ENCODE data around the gene XRCC4.

DNA sequence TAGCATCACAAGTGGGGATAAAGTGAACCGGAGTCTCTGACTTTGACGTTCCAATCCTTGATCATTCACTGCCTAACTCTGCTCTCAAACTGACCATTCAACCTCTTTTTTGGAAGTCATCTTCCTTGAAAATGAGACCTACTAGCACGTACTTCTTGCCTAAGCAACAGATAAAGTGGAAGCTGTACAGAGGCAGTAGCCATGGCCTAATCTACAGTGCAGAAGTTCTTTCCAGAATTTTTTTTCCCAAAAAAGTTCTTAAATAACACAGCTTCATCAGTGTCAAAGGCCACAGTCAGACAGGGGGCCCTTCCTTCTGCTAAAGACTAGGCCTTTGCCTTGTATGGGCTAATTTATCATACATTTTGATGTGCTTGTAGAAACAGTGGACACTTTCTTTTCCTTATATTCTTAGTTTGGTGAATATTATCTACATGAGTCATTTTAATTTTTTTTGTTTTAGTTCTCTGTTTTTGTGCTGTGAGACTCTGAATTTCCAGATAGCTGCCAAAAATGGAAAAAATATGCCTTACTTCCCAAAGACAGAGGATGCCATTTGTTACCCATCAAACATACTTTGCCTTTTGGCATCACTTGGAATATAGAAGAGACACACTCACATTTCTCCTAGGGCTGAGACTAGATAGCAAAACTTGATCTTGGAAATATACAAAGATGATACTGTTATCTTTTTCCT, 297.9 kb downstream of the XRCC4 start:
- TF ChIP-seq, protein P1, sequence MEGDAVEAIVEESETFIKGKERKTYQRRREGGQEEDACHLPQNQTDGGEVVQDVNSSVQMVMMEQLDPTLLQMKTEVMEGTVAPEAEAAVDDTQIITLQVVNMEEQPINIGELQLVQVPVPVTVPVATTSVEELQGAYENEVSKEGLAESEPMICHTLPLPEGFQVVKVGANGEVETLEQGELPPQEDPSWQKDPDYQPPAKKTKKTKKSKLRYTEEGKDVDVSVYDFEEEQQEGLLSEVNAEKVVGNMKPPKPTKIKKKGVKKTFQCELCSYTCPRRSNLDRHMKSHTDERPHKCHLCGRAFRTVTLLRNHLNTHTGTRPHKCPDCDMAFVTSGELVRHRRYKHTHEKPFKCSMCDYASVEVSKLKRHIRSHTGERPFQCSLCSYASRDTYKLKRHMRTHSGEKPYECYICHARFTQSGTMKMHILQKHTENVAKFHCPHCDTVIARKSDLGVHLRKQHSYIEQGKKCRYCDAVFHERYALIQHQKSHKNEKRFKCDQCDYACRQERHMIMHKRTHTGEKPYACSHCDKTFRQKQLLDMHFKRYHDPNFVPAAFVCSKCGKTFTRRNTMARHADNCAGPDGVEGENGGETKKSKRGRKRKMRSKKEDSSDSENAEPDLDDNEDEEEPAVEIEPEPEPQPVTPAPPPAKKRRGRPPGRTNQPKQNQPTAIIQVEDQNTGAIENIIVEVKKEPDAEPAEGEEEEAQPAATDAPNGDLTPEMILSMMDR (IDR thresholded peaks at IDR 0.05) = no peak
- no peak for TF ChIP-seq POLR2AphosphoS5 (IDR thresholded peaks at IDR 0.05)
- TF ChIP-seq POLR2A (IDR thresholded peaks at IDR 0.05) = no peak

Data from sigmoid colon (tissue), 4 donors.